HepG2 (cell line): Measurements from ENCODE around the gene HLA-DMB. TPM values are rescaled to one million over a fixed set of nuclear protein-coding genes. Genes with fewer than 3 reads are reported as not detected.

Source experiments
- MAFK ChIP-seq, 2 experiments: IDR thresholded peaks in 1 of 2; conservative IDR thresholded peaks in 1 of 2; 2 replicates each; pipeline ENCODE4 v1.6.1; 2011; ENCODE audit warnings: improper control_type of control experiment in 2 of 2, low read length in 2 of 2
- NFKB2 ChIP-seq: sonication (generic); formaldehyde crosslinking; IDR thresholded peaks from 2 replicates; pipeline ENCODE4 v1.4.0; 2020; ENCODE audit warnings: missing genetic modification reagents, borderline replicate concordance
- NFYC ChIP-seq: IDR thresholded peaks from 2 replicates; pipeline ENCODE4 v1.6.1; 2016; ENCODE audit warnings: missing genetic modification reagents, missing compliant biosample characterization
- SP140L ChIP-seq: sonication (generic); formaldehyde crosslinking; IDR thresholded peaks from 2 replicates; pipeline ENCODE4 v1.4.0; 2020; ENCODE audit warnings: missing genetic modification reagents, borderline replicate concordance
- ZMAT3 ChIP-seq: sonication (generic); formaldehyde crosslinking; conservative IDR thresholded peaks from 2 replicates; pipeline ENCODE4 v1.7.0; 2021; ENCODE audit warnings: missing genetic modification reagents
- ZNF101 ChIP-seq: sonication (generic); formaldehyde crosslinking; IDR thresholded peaks from 2 replicates; pipeline ENCODE4 v1.4.0; 2020; ENCODE audit warnings: mild to moderate bottlenecking, low read depth, missing genetic modification reagents, borderline replicate concordance
- ZNF121 ChIP-seq: sonication (generic); formaldehyde crosslinking; IDR thresholded peaks from 2 replicates; pipeline ENCODE4 v1.5.0; 2020; ENCODE audit warnings: mild to moderate bottlenecking, missing genetic modification reagents
- ZNF136 ChIP-seq: sonication (generic); formaldehyde crosslinking; IDR thresholded peaks from 2 replicates; pipeline ENCODE4 v1.8.1; 2022; ENCODE audit warnings: low read depth, mild to moderate bottlenecking, moderate library complexity, missing genetic modification reagents
- ZNF143 ChIP-seq: sonication (generic); formaldehyde crosslinking; IDR thresholded peaks from 2 replicates; pipeline ENCODE4 v1.4.0; 2020; ENCODE audit warnings: missing genetic modification reagents
- ZNF17 ChIP-seq: sonication (generic); formaldehyde crosslinking; IDR thresholded peaks from 2 replicates; pipeline ENCODE4 v1.5.0; 2020; ENCODE audit warnings: mild to moderate bottlenecking, missing genetic modification reagents
- ZNF441 ChIP-seq: sonication (generic); formaldehyde crosslinking; IDR thresholded peaks from 2 replicates; pipeline ENCODE4 v1.7.0; 2021; ENCODE audit warnings: missing genetic modification reagents, borderline replicate concordance
- ZNF644 ChIP-seq: IDR thresholded peaks from 2 replicates; pipeline ENCODE4 v1.6.1; 2016; ENCODE audit warnings: low read depth
- ZNF724P ChIP-seq: sonication (generic); formaldehyde crosslinking; IDR thresholded peaks from 2 replicates; pipeline ENCODE4 v1.8.0; 2022; ENCODE audit warnings: missing genetic modification reagents, borderline replicate concordance
- ZNF768 ChIP-seq: sonication (generic); formaldehyde crosslinking; IDR thresholded peaks from 2 replicates; pipeline ENCODE4 v1.4.0; 2020; ENCODE audit warnings: missing genetic modification reagents
- polyA plus RNA-seq, 8 experiments: library from polyadenylated mRNA; depleted of rRNA in 3 of 8; stranded (reverse) in 7 of 8; unstranded in 1 of 8; fragments of >200 nt; fragmentation: Illumina TruSeq in 4 of 8; extraction: Trizol in 4 of 8; gene quantifications; 2 replicates each; pipeline versions ENCODE4 v1.2.1 to v1.2.3, GENCODE V29; 2011 to 2016; ENCODE audit warnings: low read depth in 4 of 8, missing spikeins in 1 of 8, mixed read lengths in 1 of 8; ENCODE audit not compliant: insufficient read depth in 1 of 8
- total RNA-seq, 5 experiments: library from RNA; depleted of rRNA; stranded (reverse); fragments of >200 nt; fragmentation: Illumina TruSeq; extraction: Trizol; gene quantifications; 2 replicates each; pipeline ENCODE4 v1.2.3, GENCODE V29; 2016; ENCODE audit warnings: low read depth in 1 of 5
- TF ChIP-seq, protein P1 (sequence below): sonication (generic); formaldehyde crosslinking; conservative IDR thresholded peaks from 2 replicates; pipeline ENCODE4 v1.4.0; 2020; ENCODE audit warnings: missing genetic modification reagents
- TF ChIP-seq, protein P2 (sequence below): sonication (generic); formaldehyde crosslinking; IDR thresholded peaks from 2 replicates; pipeline ENCODE4 v1.4.0; 2020; ENCODE audit warnings: missing genetic modification reagents
- TF ChIP-seq, protein P3 (sequence below), 2 experiments: sonication (generic) in 1 of 2; formaldehyde crosslinking in 1 of 2; IDR thresholded peaks; 2 replicates each; pipeline versions ENCODE4 v1.4.0 to v1.6.1; 2018 to 2020; ENCODE audit warnings: missing genetic modification reagents in 2 of 2, borderline replicate concordance in 1 of 2, low read depth in 1 of 2, mild to moderate bottlenecking in 1 of 2, missing biosample characterization in 1 of 2
- TF ChIP-seq, protein P4 (sequence below): sonication (generic); formaldehyde crosslinking; IDR thresholded peaks from 2 replicates; pipeline ENCODE4 v1.5.1; 2020; ENCODE audit warnings: mild to moderate bottlenecking, missing genetic modification reagents, moderate library complexity
- TF ChIP-seq, protein P5 (sequence below): sonication (generic); formaldehyde crosslinking; IDR thresholded peaks from 2 replicates; pipeline ENCODE4 v1.5.0; 2020; ENCODE audit warnings: missing genetic modification reagents
- TF ChIP-seq, protein P6 (sequence below): sonication (generic); formaldehyde crosslinking; IDR thresholded peaks from 2 replicates; pipeline ENCODE4 v1.5.0; 2020; ENCODE audit warnings: mild to moderate bottlenecking, missing genetic modification reagents

HLA-DMB gene
- total and polyA plus RNA-seq, 2 of the 13 experiments (the other 11 are each of a cell fraction or from before 2014, with no cell fraction given) = not detected

DNA sequence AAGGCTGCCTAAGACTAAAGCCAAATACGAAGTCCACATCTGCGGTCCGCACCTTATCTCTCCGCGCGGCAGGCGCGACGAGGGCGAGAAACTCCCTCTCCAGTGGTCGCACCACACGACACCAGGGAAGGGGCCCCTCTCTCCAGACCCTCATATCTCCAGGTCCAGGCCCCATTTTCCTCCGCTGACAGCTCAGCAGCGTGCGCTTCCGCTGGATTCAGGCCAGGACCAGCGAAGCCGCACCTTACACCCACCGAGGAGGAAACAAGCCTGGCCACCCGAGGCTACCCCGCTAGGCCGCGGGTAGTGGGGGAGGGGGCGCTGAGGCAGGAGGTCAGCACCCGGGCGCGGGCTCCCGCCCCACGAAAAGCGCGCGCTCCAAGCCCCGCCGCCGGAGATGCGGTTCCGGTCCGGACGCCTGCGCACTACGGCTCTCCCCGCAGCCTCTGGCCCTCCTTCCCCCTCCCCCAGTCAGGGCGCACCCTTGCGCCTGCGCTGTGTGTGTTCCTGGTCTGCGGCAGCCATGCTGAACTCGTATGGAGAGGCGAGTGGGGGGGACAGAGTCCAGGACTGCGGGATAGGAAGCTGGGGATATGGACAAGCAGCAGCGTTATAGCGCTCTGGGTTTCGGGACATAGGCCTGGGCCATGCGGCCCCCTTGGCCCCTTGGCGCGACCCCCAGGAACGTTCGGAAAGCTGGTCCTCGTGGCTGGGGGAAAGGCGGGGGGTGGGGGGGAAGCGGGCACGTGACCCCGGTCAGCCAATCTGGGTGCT is 27.5 kb upstream of the HLA-DMB start, which contains the start of gene BRD2 (continued):
- TF ChIP-seq, protein P1, sequence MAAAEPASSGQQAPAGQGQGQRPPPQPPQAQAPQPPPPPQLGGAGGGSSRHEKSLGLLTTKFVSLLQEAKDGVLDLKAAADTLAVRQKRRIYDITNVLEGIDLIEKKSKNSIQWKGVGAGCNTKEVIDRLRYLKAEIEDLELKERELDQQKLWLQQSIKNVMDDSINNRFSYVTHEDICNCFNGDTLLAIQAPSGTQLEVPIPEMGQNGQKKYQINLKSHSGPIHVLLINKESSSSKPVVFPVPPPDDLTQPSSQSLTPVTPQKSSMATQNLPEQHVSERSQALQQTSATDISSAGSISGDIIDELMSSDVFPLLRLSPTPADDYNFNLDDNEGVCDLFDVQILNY (CRISPR knock-in tag) = peak; percentile 93
- TF ChIP-seq ZNF441 (CRISPR knock-in tag) (peak; percentile 93; the same call in 1 of the 2 replicates), ZNF724P (CRISPR knock-in tag) (peak; percentile 99), NFYC (CRISPR knock-in tag) (peak; percentile 75), ZMAT3 (CRISPR knock-in tag) (peak; percentile 76), ZNF768 (CRISPR knock-in tag) (peak; percentile 89), ZNF121 (CRISPR knock-in tag) (peak; percentile 41; the same call in 1 of the 2 replicates), ZNF644 (no peak), MAFK (conservative IDR thresholded peaks at IDR 0.05 in 1 of 2, IDR thresholded peaks at IDR 0.05 in 1 of 2; ENCODE audit: low read length in 2 of 2) (no peak), NFKB2 (CRISPR knock-in tag) (peak; percentile 97; the same call in 1 of the 2 replicates), ZNF17 (peak; percentile 95; the same call in 1 of the 2 replicates), ZNF143 (CRISPR knock-in tag) (no peak), ZNF101 (CRISPR knock-in tag) (0 out of 2 replicates have a peak, but pooled peaks have one; percentile 52), ZNF136 (CRISPR knock-in tag) (peak; percentile 86), SP140L (no peak)
- TF ChIP-seq, protein P2, sequence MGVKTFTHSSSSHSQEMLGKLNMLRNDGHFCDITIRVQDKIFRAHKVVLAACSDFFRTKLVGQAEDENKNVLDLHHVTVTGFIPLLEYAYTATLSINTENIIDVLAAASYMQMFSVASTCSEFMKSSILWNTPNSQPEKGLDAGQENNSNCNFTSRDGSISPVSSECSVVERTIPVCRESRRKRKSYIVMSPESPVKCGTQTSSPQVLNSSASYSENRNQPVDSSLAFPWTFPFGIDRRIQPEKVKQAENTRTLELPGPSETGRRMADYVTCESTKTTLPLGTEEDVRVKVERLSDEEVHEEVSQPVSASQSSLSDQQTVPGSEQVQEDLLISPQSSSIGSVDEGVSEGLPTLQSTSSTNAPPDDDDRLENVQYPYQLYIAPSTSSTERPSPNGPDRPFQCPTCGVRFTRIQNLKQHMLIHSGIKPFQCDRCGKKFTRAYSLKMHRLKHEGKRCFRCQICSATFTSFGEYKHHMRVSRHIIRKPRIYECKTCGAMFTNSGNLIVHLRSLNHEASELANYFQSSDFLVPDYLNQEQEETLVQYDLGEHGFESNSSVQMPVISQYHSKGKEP (CRISPR knock-in tag) = peak; percentile 62; the same call in 1 of the 2 replicates
- TF ChIP-seq, protein P3, sequence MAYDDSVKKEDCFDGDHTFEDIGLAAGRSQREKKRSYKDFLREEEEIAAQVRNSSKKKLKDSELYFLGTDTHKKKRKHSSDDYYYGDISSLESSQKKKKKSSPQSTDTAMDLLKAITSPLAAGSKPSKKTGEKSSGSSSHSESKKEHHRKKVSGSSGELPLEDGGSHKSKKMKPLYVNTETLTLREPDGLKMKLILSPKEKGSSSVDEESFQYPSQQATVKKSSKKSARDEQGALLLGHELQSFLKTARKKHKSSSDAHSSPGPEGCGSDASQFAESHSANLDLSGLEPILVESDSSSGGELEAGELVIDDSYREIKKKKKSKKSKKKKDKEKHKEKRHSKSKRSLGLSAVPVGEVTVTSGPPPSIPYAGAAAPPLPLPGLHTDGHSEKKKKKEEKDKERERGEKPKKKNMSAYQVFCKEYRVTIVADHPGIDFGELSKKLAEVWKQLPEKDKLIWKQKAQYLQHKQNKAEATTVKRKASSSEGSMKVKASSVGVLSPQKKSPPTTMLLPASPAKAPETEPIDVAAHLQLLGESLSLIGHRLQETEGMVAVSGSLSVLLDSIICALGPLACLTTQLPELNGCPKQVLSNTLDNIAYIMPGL (CRISPR knock-in tag; IDR thresholded peaks at IDR 0.05; ENCODE audit: borderline replicate concordance in 1 of 2, low read depth in 1 of 2) = peak; percentile 91
- TF ChIP-seq, protein P4, sequence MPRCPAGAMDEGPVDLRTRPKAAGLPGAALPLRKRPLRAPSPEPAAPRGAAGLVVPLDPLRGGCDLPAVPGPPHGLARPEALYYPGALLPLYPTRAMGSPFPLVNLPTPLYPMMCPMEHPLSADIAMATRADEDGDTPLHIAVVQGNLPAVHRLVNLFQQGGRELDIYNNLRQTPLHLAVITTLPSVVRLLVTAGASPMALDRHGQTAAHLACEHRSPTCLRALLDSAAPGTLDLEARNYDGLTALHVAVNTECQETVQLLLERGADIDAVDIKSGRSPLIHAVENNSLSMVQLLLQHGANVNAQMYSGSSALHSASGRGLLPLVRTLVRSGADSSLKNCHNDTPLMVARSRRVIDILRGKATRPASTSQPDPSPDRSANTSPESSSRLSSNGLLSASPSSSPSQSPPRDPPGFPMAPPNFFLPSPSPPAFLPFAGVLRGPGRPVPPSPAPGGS (CRISPR knock-in tag) = peak; percentile 92
- TF ChIP-seq, protein P5, sequence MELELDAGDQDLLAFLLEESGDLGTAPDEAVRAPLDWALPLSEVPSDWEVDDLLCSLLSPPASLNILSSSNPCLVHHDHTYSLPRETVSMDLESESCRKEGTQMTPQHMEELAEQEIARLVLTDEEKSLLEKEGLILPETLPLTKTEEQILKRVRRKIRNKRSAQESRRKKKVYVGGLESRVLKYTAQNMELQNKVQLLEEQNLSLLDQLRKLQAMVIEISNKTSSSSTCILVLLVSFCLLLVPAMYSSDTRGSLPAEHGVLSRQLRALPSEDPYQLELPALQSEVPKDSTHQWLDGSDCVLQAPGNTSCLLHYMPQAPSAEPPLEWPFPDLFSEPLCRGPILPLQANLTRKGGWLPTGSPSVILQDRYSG (CRISPR knock-in tag) = no peak
- TF ChIP-seq, protein P6, sequence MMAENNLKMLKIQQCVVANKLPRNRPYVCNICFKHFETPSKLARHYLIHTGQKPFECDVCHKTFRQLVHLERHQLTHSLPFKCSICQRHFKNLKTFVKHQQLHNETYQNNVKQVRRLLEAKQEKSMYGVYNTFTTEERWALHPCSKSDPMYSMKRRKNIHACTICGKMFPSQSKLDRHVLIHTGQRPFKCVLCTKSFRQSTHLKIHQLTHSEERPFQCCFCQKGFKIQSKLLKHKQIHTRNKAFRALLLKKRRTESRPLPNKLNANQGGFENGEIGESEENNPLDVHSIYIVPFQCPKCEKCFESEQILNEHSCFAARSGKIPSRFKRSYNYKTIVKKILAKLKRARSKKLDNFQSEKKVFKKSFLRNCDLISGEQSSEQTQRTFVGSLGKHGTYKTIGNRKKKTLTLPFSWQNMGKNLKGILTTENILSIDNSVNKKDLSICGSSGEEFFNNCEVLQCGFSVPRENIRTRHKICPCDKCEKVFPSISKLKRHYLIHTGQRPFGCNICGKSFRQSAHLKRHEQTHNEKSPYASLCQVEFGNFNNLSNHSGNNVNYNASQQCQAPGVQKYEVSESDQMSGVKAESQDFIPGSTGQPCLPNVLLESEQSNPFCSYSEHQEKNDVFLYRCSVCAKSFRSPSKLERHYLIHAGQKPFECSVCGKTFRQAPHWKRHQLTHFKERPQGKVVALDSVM (CRISPR knock-in tag) = peak; percentile 71
